DND-41 (cell line): ENCODE data around the gene LTBP3.
A peak's percentile ranks its signal among the peaks of the same experiment; 100 is the strongest.

ENCODE experiments used
- CTCF ChIP-seq: IDR thresholded peaks from 2 replicates; pipeline ENCODE4 v1.5.1; 2012; ENCODE audit warnings: borderline replicate concordance, low read length, moderate library complexity, mild to moderate bottlenecking; ENCODE audit not compliant: poor library complexity, severe bottlenecking; ENCODE audit errors: extremely low read depth
- EZH2 ChIP-seq: IDR thresholded peaks from 3 replicates; pipeline ENCODE4 v1.6.1; 2012; ENCODE audit warnings: borderline replicate concordance, low read depth, mild to moderate bottlenecking, moderate library complexity, low read length, inconsistent platforms; ENCODE audit not compliant: severe bottlenecking

- TF ChIP-seq CTCF (peak; percentile 81), EZH2 (no peak)
Observed at GRCh38 chr11:65574109-65574810, 16.1 kb upstream of the LTBP3 start.
